ENCODE data around the gene PCBP1. TPM values are rescaled to one million over a fixed set of nuclear protein-coding genes. Genes with fewer than 3 reads are reported as not detected.

Gene PCBP1
- total and polyA plus RNA-seq, 9 of the 15 experiments (the other 6 are each of a cell fraction or from before 2014, with no cell fraction given) = 19.2 to 407 (median 78.1) TPM

DNA sequence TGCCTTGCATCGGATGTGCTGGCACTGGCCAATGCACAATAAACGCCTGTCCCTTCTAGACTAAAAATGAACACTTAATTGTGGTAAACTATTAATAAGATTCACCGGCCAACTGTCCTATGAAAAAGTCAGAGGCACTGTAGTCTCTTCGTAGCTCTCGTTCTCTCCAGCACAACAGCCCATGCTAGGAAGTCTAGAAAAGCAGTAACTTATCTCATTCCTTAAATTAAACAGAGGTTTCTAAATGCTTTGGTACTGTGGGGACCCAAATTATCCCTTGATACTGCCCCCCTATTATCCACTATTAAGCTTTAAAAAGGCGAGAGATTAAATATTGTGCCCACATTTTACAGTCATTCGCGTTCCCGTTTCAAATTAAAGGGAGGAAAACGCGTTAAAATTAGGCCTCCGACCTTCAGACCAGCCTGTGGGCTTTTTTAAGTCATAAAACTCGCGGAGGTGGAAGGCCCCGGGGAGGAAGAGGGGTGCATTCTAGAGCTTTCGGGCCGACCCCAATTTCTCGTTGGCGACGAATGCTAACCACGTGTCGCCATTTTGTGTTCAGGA lies 1.5 kb upstream of the PCBP1 start (continued):
- TF ChIP-seq FOXO4 (CRISPR knock-in tag; IDR thresholded peaks at IDR 0.05) (no peak), CEBPG (CRISPR knock-in tag; IDR thresholded peaks at IDR 0.05) (no peak), CEBPG (tag; conservative IDR thresholded peaks at IDR 0.05 in 1 of 2, IDR thresholded peaks at IDR 0.05 in 1 of 2) (no peak), NR2C1 (IDR thresholded peaks at IDR 0.05) (no peak; the same call in 1 of the 2 replicates), NR2C1 (tag; IDR thresholded peaks at IDR 0.05) (no peak; the same call in 1 of the 2 replicates), ZNF639 (CRISPR knock-in tag; conservative IDR thresholded peaks at IDR 0.05 in 1 of 2, IDR thresholded peaks at IDR 0.05 in 1 of 2) (no peak; a peak in 1 of 4 replicates), SMARCB1 (IDR thresholded peaks at IDR 0.05; ENCODE audit: insufficient read length, low read depth) (no peak), SMAD3 (CRISPR knock-in tag; conservative IDR thresholded peaks at IDR 0.05) (no peak), PRPF4 (IDR thresholded peaks at IDR 0.05; ENCODE audit: insufficient read depth, low read depth, low read length, poor library complexity, severe bottlenecking) (no peak), RCOR1 (IDR thresholded peaks at IDR 0.05; ENCODE audit: borderline replicate concordance in 1 of 2, low read depth in 2 of 2, low read length in 2 of 2) (no peak), RFX7 (CRISPR knock-in tag; IDR thresholded peaks at IDR 0.05) (no peak), SIRT6 (IDR thresholded peaks at IDR 0.05; ENCODE audit: low read depth, low read length) (no peak), SNRNP70 (optimal IDR thresholded peaks at IDR 0.05; ENCODE audit: low read depth, low read length) (no peak), FOXJ2 (tag; IDR thresholded peaks at IDR 0.05) (peak; percentile 73; the same call in 1 of the 2 replicates), SAP30 (IDR thresholded peaks at IDR 0.05; ENCODE audit: borderline replicate concordance, insufficient read depth, low read depth, low read length, poor library complexity, severe bottlenecking) (no peak), ZNF655 (CRISPR knock-in tag; IDR thresholded peaks at IDR 0.05) (no peak), ZNF592 (IDR thresholded peaks at IDR 0.05) (no peak), RBM22 (IDR thresholded peaks at IDR 0.05; ENCODE audit: low read depth, low read length, poor library complexity, severe bottlenecking) (no peak), HMGN3 (IDR thresholded peaks at IDR 0.05; ENCODE audit: borderline replicate concordance, extremely low read depth, insufficient read length, low read depth, low read length) (no peak)

Measured in K562 (cell line).